Stimulated activated CD8-positive, alpha-beta memory T cell treated with anti-CD3 and anti-CD28 coated beads, Interleukin-15, amount 100 ng/mL, for 1 hour (primary cell): ENCODE measurements around the gene TMUB2.
A peak's percentile ranks its signal among the peaks of the same experiment; 100 is the strongest.

Experiments used
- DNase-seq: peaks from one replicate; pipeline ENCODE4 v3.0.0-alpha.2; 2020; ENCODE audit warnings: low read depth

The TMUB2 gene

GRCh38 chr17:44202756-44203155 lies 16.0 kb downstream of the TMUB2 start:
- no peak for DNase-seq

DNA sequence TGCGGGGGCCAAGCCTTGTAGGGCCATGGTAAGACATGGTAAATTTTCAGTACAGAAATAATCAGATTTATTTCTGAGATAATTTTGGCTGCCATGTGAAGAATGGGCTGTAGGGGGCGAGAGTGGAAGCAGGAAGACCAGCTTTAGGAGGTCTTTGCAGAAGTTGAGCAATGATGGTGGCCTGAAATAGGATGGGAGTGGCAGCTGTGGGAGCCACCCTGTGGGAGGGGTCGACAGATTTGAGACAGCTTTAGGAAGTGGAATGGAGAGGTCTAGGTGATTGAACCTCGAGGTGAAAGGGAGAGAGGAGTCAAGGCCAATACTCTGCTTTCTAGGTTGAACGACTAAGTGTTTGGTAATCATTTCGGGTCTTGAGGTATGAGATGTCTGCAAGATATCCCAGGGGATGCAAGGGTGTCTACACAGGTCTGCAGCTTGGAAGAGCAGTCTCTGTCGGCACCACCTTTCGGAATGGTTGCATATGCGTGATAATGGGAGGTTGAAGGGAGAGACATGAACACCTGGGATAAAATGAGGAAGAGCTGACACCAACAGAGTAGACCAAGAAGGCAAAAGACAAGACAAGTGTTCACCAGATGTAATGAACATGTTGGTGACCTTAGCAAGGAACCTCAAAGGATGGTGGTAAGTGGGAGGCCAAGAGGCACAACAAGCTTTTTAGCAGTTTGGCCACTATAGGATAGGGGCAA lies 17.1 kb downstream of the TMUB2 start:
- DNase-seq: no peak

DNA sequence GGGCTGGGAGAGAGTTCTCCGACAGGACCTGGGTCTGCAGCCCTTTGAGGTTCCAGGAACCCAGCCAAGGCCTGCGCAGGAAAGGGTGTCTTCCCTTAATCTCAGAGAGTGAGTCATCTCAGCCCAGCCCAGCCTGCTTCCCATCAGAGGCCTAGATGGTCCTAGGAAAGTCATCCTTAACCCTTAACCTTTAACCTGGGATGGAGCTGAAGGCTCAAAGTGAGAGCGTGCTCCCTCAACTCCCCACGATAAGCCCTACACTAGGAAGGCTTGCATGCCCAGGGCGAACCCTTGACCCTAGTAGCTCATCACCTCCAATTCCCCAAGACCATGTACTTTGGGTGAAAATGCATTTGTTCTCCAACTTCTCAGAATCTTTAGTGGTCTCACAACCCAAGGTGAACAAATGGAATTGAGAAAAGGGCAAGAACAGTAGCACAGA lies 17.7 kb downstream of the TMUB2 start:
- no peak for DNase-seq

DNA sequence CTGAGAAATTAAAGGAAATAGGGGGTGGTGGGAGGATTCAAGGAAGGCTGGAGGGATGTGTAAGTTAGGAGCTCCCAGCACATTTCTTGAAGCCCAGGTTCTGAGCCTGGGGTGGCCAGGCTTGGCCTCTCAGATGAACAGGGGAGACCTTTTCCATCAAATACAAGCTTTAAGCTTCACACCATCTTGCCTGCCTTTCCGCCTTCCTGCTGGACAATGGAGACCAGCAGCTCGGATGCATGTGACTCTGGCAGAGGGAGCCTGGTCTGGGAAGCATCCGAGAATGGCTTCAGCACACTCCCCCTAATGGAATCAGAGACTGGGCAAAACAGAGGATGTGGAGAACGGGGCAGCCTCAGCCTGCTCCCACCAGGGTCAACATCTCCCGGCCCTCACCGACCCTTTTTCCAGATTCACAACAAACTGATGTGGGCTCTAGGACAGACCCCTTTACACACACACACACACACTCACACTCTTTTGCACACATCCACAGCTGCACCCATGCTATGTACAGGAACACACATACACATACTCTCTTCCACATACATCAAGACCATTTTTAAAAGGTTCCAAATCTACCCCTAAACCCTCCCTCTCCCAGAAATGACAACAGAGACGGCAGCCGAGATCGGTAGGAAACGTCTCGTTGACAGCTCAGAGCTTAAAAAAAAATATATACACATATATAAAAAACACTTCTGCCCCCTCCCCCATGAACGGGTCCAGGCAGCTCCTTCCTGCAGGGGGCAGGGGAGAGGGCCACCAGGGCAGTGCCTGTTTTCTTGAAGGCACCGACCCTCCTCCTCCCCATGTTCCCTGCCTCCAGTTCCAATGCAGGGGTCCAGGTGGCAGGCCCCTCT lies 19.4 kb downstream of the TMUB2 start:
- no peak for DNase-seq

DNA sequence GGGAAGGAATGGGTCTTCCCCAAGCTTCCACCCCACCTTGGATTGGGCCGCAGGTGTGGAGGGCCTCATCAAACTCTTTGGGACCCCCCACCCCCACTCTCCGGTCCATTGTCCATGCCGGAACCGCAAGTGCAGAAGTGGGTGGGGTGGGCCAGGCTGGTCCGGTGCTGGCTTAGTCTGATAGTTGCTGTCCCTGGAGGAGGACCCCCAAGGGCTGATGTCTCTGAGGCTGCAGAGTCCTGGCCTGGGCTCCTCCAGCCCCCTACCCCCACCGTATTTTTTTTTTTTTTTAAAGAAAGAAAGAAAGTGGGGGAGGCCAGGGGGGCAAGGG lies 20.0 kb downstream of the TMUB2 start:
- no peak for DNase-seq

GRCh38 chr17:44207319-44207718 lies 20.5 kb downstream of the TMUB2 start:
- DNase-seq: no peak

- no peak for DNase-seq
Observed at GRCh38 chr17:44207743-44208142, 21.0 kb downstream of the TMUB2 start.

- no peak for DNase-seq
Observed at GRCh38 chr17:44209786-44210341, 23.1 kb downstream of the TMUB2 start.

DNA sequence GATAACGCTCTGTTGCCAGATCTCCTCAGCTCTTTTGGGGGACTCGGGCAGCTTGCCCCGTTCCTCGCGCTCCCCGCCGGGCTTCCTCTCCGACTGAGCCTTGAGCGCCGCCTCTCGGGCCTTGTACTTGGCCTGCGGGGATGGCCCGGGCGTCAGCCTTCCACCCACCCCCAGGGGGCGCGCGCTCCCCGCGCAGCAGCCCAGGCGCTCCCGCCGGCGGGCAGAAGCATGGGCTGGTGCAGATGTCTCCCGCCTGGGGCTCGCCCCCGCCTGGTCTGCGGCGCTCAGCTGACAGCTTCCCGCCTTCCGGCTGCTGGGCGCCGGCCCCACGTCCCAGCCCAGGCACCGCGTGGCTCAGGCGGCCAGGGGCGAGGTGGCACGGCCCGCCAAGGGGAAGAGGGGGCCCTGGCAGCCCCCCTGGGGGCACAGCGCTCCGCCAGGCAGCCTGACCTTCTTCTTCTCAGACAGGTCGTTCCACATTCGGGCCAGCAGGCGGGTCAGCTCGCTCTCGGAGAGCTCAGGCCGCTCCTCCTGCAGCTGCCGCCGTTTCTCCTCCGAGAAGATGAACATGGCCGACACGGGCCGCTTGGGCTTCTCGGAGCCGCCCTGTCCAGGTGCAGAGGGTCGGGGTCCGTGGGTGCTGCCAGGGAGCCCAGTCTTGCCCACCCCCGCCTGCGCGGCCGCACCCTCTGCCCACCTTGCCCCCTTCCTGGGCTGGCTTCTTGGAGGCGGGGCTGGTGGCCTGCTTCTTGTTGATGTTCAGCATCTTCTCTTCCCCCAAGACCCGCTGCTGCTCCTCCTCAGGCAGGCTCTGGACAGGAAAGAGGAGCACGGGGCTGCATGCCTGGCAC lies 23.8 kb downstream of the TMUB2 start:
- peak; percentile 78 for DNase-seq

DNA sequence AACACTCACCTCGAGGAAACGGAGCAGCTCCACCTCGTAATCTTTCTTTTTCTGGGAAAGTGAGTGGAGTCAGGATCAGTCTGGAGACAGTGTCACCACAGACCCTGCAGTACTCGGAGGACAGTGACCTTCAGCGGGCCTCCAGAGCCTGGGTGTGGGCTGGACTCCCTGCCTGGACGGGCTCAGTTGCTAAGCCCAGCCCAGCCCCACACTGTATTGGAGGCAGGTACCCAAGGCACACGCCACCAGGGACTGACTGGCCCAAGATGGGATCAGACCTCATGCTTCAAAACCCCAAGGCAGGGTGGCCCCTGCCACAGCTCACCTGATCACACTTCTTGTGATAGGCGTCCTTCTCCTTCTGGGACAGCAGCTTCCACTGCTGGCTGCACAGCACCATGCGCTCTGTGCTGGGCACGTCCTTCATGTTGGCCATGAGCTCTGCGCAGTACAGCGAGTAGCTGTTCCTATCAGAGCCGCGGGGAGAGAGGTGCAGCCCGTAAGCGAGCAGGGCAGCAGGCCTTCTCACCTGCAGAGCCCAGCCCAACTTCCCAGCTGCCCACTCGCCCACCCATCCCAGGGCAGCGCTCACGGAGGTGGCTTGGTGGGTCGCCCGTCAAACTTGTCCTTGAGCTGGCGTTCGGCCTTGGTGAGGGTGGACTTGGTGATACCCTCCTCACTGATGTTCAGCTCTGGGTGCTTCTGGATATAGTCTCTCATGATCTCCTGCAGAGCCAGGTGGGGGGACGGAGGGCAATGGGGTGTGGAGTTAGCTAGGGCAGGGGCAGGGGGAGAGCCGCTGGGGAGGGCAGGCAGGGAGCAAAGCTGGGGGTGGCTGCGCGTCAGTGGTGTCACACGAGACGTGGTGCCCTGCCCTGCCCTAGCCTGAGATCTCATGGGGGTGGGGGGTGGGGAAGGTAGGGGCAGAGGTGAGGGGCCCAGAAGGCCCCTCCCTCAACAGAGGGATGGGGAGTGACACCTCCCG lies 24.8 kb downstream of the TMUB2 start:
- DNase-seq: no peak

DNA sequence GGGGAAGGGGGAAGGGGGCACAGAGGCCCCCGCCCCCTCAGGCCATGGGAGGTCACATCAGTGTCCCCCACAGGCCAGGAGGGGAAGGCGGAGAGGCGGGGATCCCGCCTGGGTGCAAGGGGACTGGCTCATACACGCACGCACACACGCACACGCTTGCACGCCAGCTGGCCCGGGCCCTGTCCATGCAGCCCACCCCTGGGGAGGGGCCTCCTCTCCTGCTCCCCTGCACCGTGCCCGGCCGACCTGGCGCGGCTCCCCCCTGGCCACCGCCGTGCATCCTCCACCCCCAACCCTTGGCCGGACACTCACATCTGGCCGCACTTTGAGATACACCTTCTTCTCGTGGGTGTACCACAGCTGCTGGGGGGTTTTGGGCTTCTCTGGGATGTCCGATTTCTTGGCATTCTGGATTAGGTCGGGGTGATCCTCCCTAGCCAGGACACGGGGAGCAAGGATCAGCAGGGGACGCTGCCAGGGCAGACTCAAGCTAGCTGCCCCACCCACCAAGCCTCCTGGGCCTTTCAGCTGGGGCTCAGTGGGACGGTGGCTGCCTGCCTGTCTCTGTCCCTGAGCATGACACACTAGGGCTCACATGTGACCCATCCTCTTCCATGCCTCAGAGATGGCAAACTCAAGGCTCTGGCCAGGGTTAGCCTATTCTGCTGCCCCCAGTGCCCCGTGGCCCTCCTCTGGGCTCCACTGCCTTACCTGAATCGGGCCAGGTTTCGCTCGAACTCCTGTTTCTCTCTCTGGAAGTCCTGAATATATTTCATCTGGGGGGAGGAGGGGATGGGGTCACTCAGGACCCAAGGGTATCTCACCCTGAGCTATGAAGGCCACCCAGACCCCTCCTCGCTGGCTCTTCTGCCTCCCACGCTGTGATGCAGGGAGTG lies 26.0 kb downstream of the TMUB2 start:
- DNase-seq: no peak

GRCh38 chr17:44213403-44214229 lies 26.8 kb downstream of the TMUB2 start:
- no peak for DNase-seq

DNA sequence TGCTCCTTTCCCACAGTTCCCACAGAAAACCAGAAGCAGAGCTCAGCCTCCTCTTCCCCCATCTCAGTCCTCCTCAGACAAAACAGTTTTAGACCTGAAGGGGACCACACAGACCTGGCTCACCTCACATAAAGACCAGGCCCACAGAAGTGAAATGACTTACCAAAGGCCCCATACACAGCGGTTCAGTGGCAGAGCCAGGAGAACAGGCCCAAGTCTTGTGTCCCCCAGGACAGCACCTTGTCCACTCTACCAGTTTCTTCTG lies 27.4 kb downstream of the TMUB2 start:
- DNase-seq: no peak

- no peak for DNase-seq
Observed at GRCh38 chr17:44214896-44215295, 28.1 kb downstream of the TMUB2 start.

DNA sequence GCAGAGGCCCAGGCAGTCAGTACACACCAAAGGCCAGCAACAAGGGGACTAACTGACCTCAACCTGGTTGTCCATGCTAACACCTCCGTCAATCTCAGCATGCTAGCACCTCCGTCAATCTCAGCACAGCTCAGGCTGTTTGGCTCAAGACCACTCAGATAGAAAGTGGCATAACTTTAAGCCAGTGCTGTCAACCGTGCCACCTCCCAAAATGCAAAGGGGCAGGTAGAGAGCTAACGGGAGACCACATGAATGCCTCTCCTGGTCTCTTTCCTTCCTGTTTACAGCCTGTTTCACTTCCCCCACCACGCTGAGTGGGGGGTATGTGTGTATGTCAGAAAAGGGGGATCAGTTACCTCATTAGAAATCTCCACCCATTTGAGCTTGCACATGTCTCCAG lies 29.4 kb downstream of the TMUB2 start:
- no peak for DNase-seq

GRCh38 chr17:44216694-44217093 lies 29.9 kb downstream of the TMUB2 start:
- no peak for DNase-seq

DNA sequence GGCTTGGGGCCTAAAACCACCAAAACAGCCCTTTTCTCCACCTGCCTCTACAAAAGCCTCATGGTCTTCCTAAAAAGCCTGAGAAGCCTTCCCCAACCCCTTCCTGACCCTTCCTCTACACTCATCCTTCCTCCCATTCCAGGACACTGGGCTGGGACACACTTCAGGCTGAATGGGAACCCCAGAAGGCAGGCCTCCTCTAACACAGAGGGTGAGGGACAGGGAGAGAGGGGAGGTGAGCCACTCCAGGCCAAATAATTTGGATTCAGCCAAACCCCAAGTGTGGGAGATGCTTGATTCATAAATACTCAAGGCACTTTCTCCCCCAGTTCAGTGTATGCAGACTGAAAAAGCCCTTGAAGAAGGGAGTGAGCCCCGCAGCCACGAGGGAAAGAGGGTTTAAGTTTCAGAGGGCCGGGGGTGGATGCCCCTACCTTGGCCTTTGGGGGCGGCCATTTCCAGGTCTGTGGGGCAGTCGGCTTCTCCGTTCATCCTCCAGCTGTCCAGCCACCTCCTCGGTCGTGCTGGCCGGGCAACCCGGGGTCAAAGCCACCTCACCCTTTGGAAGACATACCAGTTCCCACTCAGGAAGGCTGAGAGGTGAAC lies 31.1 kb downstream of the TMUB2 start:
- no peak for DNase-seq

DNA sequence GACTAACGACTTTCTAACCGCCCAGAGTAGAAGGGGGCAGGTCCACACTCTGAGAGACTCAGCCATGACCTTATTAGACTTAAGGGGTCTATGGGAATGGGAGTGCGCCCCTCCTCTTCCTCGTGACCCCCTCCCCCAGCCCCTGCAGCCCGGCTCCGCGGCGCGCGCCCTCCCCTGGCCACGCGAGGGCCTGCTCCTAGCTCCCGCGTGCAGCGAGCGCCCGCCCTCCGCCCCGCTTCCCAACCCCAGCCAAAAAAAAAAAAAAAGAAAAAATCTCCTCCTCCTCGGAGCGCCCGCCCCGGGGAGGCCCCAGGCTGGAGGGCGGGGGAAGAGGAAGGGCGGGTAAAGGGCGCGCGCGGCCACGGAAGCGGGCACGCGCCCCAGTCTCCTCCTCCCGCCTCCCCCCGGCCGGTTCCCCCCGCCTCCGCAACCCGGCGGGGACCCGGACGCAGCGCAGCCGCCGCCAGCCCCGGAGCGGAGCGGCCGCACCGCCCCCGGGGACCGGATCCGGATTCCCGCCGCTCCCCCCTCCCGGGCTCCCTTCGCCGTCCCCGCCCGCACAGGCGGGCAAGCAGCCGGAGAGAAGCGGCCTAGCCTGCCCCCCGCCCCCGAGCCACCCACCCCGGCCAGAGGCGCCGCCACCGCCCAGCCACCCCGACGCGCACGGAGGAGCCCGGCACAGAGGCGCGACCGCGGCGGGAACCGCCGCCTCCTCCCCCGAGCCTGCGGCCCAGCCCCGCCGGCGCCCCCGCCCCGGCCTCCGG lies 31.8 kb downstream of the TMUB2 start:
- DNase-seq: peak; percentile 66
